SIG-M5 treated with dmso at 0.1 percent for 504 hours (cell line): Measurements from ENCODE around the gene LDLRAP1.
"Not testable (repeated sequence)": the region's sequence is repeated elsewhere in the genome, so short reads cannot be mapped to it uniquely, and the experiment has no call there.

Experiments
- DNase-seq: peaks from one replicate; lab custom pipeline; 2025; ENCODE audit not compliant: unreplicated experiment; lab: John Stamatoyannopoulos, UW

Gene LDLRAP1

DNA sequence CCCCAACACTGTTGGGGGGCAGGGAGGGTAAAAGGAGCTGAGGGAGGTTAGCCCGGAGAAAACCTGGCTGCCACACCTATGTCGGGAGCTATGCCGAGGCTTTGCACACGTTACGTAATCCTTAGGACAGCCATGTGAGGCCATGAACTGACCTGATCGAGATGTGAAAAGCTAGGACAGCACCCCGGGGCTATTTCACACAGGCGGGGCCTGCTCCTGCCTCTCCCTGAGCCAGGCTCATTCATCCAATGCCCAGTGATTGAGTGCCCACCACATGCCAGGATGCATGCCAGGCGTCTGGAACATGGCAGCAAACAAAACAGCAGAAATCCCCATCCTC is 30.2 kb downstream of the LDLRAP1 start:
- DNase-seq = no peak

DNA sequence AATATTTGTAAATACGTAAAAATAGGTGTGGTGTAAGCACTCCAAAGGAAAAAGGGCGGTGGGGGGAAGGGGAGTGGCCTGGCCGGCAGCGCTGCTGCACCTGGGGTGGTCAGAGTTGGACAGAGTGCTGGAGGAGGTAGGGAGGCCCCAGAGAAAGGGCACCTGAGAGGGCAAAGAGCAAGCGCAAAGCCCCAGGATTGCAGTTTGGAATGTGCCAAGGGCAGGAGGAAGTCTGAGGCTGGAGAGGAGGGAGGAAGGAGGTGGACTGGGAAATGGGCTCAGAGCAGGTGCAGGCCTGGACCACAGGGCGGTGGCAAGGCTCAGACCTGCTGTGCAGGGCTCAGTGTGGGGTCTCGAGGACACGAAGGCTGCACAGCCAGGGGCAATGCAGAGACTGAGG is 30.6 kb downstream of the LDLRAP1 start:
- no peak for DNase-seq

DNA sequence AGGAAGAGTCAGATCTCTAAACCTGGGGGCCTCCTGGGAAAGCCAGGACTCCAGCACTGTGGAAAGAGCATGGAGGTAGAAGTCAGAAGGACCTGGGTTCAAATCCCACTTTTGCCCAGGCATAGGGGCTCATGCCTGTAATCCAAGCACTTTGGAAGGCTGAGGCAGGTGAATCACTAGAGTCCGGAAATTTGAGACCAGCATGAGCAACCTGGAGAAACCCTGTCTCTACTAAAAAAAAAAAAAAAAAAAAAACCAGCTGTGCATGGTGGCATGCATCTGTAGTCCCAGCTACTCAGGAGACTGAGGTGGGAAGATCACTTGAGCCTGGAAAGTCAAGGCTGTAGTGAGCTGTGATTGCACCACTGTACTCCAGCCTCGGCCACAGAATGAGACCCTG is 31.8 kb downstream of the LDLRAP1 start:
- no peak for DNase-seq

DNA sequence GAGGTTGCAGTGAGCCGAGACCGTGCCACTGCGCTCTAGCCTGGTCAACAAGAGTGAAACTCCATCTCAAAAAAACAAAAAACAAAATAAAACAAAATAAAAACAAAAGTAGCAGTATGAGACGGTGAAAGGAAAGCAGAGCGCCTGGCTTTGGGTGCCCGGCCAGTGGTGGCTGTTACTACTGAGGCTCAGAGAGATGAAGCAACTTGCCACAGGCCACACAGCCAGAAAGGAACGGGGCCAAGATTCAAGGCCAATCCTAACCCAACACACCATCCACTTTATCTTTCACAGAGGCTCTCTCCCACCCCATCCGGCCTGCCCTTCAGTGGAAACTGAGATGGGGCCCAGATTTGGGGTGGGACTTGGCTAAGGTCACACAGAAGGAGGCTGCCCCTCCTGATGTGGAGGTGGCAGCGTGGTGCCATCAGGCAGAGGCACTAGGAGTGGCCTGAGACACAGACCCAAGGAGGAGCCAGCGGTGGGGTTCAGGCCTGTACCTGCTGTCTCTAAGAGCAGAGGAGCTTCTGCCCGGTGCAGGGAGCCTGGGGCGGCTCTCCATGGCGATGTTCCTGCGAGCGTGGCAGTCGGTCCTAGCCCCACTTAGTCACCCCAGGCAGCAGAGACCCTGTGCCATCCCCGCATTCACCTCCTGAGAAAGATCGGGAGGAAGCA is 33.2 kb downstream of the LDLRAP1 start:
- no peak for DNase-seq

DNA sequence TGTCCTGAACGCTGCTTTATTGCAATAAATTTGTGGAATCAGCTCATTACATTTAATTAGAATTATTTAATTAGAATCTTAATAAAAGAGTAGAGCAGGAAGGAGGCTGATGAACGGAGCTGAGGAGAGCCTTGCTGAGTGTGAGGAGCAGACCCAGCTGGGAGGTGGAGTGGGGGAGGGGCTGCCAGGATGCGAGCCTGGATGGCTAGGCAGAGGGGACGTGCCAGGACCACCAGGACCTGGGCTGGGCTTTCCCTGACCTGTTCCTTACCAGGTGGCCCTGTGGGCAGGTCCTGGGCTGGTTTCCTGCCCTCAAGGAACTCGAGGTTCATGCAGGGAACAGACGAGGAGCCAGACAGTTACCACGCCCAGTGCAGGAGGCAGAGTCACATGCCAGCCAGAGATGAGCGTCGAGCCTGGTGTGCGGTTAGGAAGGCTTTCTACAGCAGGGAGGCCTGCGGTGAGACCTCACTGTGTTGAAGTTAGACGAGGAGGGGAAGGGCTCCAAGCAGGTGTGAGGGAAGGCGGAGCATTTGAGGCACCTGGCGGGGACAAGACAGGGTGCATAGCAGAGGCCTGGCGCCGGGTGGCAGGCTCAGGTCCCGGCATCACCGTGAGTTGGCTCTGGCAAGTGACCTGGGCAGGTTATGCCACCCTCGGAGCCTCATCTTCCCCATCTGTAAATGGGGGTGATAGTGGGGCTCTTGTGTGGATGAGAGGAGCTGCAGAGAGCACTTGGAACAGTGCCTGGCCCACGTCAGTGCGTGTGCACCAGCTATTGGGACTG is 33.9 kb downstream of the LDLRAP1 start:
- no peak for DNase-seq

DNA sequence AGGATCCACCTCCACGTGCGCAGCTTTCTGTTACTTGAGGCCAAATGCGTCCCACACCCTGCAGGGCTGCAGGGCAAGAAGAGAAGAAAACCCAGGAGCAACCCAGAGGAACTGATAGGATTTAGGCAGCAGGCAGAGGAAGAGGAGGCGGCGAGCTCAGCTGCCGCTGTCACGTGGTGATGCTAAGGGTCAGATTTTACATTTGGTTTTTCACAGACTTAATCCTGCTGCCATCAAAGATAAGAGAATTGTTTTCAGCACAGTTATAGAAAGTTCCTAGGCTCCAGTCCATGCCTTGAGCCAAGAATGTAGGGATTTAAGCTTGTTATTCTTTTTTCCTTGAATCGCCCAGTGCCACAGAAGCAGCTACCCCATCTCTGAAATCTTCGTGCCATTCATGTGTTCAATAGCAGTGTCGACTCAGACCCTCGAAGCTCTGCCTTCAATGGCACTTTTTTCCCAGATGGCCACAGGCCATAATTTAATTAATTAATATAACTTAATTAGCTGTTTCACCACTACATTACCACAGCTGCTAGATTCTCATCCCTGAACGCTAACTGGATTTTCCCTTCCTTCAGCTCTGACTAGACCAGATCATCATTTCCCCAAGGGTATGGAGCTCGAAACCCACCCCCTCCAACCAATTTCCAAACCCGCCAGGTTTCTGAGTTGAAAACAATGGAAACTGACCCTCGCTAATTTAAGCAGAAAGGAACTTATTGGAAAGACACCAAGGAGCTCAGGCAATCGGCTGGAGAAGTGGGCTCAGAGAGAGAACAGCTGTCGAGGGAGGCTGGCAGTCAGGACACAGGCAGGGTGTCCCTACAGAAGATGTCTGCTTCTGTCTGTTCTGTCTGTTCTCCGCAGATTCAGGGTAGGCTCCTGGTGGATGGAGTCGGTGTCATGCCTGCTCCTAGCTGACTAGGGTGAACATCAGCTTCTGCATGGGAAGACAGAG is 36.2 kb downstream of the LDLRAP1 start:
- no peak for DNase-seq

DNA sequence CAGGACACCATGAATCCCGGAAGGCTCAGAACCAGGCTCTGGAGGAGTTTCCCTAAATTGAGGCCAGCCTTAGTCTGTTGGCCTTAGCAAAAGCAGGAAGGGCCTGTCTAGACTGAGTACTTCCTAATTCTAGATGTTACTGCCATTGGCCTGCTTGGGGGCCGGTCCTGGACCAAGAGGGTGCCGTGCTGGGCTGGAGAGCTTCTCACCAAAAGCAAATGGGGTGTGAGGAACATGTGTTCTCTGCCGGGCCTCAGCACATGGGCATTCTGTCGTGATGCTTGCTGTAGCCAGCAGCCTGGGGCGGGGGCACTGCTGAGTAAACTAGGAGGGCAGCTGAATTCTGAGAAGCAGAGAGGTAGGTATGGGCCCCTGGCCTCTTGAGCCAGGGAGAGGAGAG is 37.5 kb downstream of the LDLRAP1 start:
- DNase-seq = peak; percentile 15

DNA sequence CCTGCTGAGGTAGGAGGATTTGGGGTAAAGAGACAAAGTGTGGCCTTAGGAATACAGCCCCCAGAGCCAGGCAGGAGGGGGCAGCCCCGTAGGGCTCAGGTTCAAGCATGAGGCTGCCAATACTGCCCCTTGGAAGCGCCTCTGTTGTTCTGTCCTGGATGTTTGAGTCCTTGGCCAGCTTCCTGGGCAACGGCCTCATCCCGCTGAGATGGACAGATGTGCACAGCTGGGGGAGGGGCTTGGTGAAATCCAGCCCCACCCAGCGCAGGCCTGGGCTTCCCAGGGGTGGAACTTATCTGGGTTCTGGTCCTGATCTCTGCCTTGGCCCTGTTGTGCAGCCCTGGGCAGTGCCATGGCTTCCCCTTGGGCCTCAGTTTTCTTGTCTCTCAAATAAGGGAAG is 38.4 kb downstream of the LDLRAP1 start:
- no peak for DNase-seq

DNA sequence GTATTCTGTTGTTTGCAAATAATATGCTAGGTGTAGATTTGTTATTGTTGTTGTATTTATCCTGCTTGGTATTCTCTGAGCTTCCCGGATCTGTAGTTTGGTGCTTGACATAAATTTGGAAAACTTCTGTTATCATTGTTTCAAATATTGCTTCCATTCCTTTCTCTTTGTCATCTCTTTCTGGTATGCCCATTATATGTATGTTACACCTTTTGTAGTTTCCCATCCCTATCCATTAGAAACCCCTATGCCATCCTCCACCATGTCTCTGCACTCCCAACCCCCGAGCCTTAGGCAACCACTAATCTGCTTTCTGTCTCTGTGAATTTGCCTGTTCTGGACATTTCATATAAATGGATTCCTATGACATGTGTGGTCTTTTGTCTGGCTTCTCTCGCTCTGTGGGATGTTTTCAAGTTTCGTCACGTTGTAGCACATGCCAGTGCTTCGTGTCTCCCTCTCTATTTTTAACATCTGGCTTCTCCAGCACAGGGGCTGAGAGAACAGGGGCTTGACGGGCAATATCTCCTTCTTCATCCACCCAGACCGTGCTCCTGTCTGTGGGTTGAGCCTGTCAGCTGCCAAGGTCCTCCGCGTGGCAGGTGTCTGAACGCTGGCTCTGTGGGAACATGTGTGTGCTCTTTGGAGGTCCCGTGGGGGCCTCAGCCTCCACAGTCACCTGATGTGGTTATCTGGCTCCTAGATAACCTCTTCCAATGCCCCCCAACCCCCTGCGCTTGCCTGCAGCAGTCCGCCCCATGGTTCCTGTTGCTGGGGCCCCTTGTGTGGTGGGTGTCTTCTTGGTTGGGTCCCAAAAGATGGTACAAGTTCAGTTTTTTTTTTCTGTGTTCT is 40.3 kb downstream of the LDLRAP1 start:
- no peak for DNase-seq

DNA sequence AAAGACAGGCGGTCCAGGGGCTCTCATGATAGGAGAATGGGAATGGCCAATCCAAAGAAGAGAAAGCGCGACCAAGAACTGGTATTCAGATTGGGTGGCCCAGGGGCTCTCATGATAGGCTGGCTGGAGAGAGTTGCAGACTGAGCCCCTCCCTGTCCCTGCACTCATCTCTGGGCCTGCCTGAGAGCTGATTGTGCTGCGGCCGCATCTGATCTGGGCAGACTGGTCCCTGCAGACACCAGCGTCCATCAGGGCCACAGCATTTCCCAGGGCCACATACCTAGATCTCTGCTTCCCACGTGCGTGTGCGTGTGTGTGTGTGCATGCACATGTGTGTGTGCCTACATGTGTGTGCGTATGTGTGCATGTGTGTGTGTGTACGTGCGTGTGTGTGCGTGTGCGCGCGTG is 42.8 kb downstream of the LDLRAP1 start:
- no peak for DNase-seq

DNA sequence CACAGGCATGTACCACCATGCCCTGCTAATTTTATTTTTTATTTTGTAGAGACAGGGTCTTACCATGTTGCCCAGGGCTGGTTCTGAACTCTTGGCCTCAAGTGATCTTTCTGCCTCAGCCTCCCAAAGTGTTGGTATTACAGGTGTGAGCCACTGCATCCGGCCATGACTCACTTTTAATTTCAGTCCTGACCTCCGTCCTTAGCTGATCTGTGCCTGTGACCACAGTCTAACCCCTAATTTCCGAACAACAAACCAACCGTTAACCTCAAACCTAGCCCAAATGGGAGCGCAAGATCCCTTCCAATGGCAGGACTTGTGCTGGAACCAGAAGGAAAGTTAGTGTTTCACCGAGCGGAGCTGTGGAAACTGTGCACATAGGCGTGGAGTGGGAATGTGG is 43.9 kb downstream of the LDLRAP1 start:
- DNase-seq = no peak

DNA sequence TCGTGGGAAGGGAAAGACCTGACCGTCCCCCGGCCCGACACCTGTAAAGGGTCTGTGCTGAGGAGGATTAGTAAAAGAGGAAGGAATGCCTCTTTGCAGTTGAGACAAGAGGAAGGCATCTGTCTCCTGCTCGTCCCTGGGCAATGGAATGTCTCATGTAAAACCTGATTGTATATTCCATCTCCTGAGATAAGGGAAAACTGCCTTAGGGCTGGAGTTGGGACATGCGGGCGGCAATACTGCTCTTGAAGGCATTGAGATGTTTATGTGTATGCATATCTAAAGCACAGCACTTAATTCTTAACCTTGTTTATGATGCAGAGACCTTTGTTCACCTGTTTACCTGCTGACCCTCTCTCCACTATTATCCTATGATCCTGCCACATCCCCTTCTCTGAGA is 44.8 kb downstream of the LDLRAP1 start:
- not testable (repeated sequence) for DNase-seq

DNA sequence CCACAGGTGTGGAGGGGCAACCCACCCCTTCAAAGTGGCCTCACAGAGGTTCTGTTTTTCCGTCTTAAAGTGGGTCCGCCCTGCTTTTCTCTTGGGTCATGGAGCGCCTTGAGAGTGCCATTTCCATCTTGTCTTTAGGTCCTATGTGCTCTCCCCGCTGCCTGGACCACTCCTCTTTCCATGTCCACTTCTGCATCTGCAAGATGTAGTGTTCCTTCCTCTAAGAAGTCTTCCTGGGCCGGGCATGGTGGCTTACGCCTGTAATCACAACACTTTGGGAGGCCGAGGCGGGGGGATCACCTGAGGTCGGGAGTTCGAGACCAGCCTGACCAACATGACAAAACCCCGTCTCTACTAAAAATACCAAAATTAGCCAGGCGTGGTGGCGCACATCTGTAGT is 45.4 kb downstream of the LDLRAP1 start:
- not testable (repeated sequence) for DNase-seq

DNA sequence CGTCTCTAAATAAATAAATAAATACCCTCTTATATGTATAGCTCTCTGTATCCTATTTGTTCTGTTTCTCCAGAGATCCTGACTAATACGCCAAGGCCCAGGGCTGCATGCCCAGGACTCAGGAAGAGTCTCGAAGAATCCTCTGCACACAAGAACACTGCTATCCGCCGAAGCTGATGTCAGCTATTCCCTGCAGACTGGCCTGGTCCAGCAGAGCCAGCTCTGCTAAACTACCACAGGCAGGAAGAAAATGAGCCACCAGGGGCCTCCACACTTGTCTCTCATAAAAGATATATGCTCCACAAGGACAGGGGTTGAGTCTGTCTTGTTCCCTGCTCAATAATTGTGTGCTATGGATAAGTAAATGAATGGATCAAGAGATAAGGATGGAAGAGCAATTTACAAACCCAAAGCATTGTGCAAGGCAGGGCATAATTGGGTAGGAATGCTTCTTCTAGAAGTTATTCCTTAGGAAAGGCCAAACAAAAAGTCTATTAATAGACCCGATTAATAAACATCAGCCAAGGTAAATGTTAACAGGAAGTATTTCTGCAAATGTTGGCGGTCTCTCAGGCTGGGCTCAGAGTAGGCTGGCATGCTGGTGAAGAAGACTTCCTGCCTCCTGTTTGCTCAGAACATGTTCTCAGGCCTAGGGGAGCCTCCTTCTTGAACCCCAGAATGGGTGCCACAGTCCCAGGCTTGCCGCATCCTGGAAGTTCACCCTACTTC is 46.9 kb downstream of the LDLRAP1 start:
- peak; percentile 7 for DNase-seq

DNA sequence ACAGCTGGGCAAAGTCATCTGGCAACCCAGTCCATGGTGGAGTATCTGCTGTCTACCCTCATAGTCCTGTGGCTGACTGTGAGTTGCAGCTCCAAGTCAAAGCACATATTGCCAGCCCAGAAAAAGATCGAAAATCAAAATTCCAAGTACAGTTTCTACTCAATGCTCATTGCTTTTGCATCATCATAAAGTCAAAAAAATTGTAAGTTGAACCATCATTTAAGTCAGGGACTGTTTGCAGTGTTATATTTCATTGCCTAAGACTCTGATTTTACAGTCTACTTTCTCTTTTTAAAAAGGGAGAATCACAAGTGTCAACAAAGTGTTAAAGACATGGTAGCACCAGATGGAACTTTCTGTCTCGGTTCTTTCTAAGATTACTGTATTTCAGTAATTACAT is 50.5 kb downstream of the LDLRAP1 start:
- DNase-seq = no peak

DNA sequence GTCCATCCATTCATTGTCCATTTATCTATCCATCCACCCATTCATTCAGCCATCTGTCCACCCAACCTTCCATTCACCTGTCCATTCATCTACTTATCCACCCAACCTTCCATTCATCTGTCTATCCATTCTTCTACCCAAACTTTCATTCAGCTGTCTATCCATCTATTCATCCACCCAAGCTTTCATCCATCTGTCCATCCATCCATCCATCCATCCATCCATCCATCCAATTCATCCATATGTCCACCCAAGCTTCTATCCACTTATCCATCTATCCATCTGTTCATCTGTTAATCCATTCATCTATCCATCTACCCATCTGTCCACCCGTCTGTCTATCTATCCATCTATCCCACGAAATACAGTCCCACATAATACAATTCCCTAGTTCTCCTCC is 51.6 kb downstream of the LDLRAP1 start:
- DNase-seq = no peak

DNA sequence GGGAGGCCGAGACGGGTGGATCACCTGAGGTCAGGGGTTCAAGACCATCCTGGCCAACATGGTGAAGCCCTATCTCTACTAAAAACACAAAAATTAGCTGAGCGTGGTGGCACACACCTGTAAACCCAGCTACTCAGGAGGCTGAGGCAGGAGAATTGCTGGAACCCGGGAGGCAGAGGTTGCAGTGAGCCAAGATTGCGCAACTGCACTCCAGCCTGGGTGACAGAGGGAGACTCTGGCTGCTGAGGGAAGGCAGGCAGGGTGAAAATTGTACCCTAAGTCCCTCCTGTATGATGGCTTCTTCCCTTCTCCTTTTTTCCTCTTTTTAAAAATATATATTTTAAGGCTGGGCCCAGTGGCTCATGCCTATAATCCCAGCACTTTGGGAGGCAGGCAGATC is 53.2 kb downstream of the LDLRAP1 start:
- not testable (repeated sequence) for DNase-seq

DNA sequence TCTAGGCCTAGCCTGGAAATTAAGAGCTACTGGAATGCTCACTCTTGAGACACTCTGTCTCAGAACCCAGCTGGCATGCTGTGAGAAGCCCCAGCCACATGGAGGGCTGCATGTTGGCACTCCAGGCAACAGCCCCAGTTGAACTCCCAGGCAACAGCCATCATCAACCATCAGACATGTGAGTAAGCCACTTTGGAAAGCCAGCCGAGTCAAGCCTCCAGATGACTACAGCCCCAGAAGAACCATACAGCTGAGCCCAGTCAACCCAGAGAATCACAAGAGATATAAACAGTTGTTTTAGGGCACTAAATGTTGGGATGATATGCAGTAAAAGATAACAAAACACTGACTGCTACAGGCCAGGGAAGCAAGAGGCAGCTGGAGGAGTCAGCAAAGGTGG is 55.5 kb downstream of the LDLRAP1 start:
- no peak for DNase-seq

DNA sequence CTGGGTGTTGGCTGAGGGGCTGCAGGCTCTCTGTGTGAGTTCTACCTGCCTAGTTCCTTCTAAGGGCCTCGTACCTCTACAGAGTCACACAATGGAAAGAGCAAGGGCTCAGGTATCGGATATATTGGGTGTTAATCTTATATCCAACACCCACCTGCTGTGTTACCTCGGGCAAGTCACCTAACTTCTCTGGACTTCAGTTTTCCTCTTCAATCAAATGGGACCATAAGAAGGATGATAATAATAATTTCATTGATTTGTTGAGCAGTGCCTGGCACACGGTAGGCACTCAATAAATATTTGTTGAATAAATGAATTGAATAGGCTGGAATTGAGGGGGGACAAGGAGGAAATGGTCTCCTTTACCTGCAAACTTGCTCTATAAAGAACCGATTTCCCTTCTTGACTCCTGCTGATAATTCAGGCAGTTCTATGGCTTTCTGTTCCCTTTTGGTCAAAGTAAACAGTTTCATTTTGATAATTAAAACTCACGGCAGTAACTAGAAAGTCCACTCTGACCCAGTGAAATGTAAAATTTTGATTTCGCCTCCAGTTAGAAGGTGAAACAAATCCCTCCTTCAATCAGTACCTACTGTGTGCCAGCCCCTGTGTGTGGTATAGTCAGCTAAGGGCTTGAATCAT is 56.7 kb downstream of the LDLRAP1 start:
- no peak for DNase-seq
